Right atrium auricular region (tissue), 2 donors: ENCODE results near the gene FARP1. TPM values are rescaled to one million over a fixed set of nuclear protein-coding genes. Genes with fewer than 3 reads are reported as not detected.

Source experiments
- DNase-seq: peaks from one replicate; pipeline ENCODE4 v3.0.0-alpha.2; 2019; ENCODE audit warnings: low spot score
- H3K27ac ChIP-seq, 2 donors: fragments of 200-600 bp; sonication (generic); 1 replicate in 1 of 2; 2 replicates in 1 of 2; pipeline ENCODE4 v1.5.1; 2016 to 2019
- H3K27me3 ChIP-seq, 2 donors: fragments of 200-600 bp; sonication (generic); one replicate each; pipeline versions ENCODE4 v1.5.1 to v1.6.0; 2017 to 2019
- H3K36me3 ChIP-seq: fragments of 200-600 bp; sonication (generic); one replicate; pipeline ENCODE4 v1.5.1; 2016
- H3K4me1 ChIP-seq, 2 donors: fragments of 200-600 bp; sonication (generic); one replicate each; pipeline versions ENCODE4 v1.5.1 to v1.6.0; 2017 to 2019
- H3K4me3 ChIP-seq, 2 donors: fragments of 200-600 bp; sonication (generic); 1 replicate in 1 of 2; 2 replicates in 1 of 2; pipeline ENCODE4 v1.5.1; 2017 to 2019; ENCODE audit warnings: mild to moderate bottlenecking in 1 of 2, moderate library complexity in 1 of 2
- H3K9me3 ChIP-seq, 2 donors: fragments of 200-600 bp; sonication (generic); one replicate each; pipeline ENCODE4 v1.5.1; 2019
- CTCF ChIP-seq, 2 donors: fragments of 200-600 bp; sonication (generic); IDR thresholded peaks; one replicate each; pipeline ENCODE4 v1.5.1; 2019; ENCODE audit warnings: antibody characterized with exemption in 2 of 2
- total RNA-seq, 2 donors: library from RNA; depleted of rRNA; stranded (reverse); fragments of >200 nt; gene quantifications; one replicate each; pipeline ENCODE4 v1.1.0, GENCODE V29; 2016

FARP1 gene
- total RNA-seq, 2 donors from 2014 or later, result 15.5 to 25.7 TPM

GRCh38 chr13:98220271-98220791 is 77.4 kb downstream of the FARP1 start:
- Histone ChIP-seq H3K4me3 (no peak overlapping the region), H3K36me3 (no peaks in the 10 kb centered on the region), H3K9me3 (no peaks in the 10 kb centered on the region), H3K27me3 (no peaks in the 10 kb centered on the region), H3K27ac (no peak overlapping the region), H3K4me1 (peaks cover 0 to 47% of the 10 kb centered on the region in 2 donors)
- TF ChIP-seq CTCF (IDR thresholded peaks at IDR 0.05), result no peak
- no peak for DNase-seq

- H3K36me3 ChIP-seq, result no peaks in the 10 kb centered on the region
- DNase-seq, result no peak
- no peak overlapping the region for H3K27ac ChIP-seq
- H3K4me3 ChIP-seq, result no peak overlapping the region
- no peak for TF ChIP-seq CTCF (IDR thresholded peaks at IDR 0.05)
- no peaks in the 10 kb centered on the region for H3K27me3 ChIP-seq
- no peaks in the 10 kb centered on the region for H3K9me3 ChIP-seq
- H3K4me1 ChIP-seq, result peaks cover 0 to 41% of the 10 kb centered on the region in 2 donors
These were observed 78.3 kb downstream of the FARP1 start for GRCh38 chr13:98221234-98221633.

GRCh38 chr13:98222081-98222554 is 79.2 kb downstream of the FARP1 start:
- H3K9me3 ChIP-seq, result no peaks in the 10 kb centered on the region
- peaks cover 0 to 32% of the 10 kb centered on the region in 2 donors for H3K4me1 ChIP-seq
- TF ChIP-seq CTCF (IDR thresholded peaks at IDR 0.05), result no peak

GRCh38 chr13:98222816-98223215 is 79.9 kb downstream of the FARP1 start:
- H3K36me3 ChIP-seq, result no peaks in the 10 kb centered on the region
- no peaks in the 10 kb centered on the region for H3K27me3 ChIP-seq
- no peak for TF ChIP-seq CTCF (IDR thresholded peaks at IDR 0.05)
- H3K9me3 ChIP-seq, result no peaks in the 10 kb centered on the region
- H3K4me3 ChIP-seq, result no peak overlapping the region
- DNase-seq, result no peak
- H3K4me1 ChIP-seq, result peaks cover 0 to 32% of the 10 kb centered on the region in 2 donors
- no peak overlapping the region for H3K27ac ChIP-seq

More at GRCh38 chr13:98222081-98222554, 79.2 kb downstream of the FARP1 start:
- Histone ChIP-seq H3K27me3 (no peaks in the 10 kb centered on the region), H3K27ac (no peak overlapping the region), H3K36me3 (no peaks in the 10 kb centered on the region), H3K4me3 (no peak overlapping the region)
- no peak for DNase-seq

- H3K4me1 ChIP-seq, result peaks cover 0 to 32% of the 10 kb centered on the region in 2 donors
- H3K36me3 ChIP-seq, result no peaks in the 10 kb centered on the region
- no peaks in the 10 kb centered on the region for H3K27me3 ChIP-seq
- no peak for TF ChIP-seq CTCF (IDR thresholded peaks at IDR 0.05)
- no peak overlapping the region for H3K4me3 ChIP-seq
- no peak for DNase-seq
- H3K9me3 ChIP-seq, result no peaks in the 10 kb centered on the region
- no peak overlapping the region for H3K27ac ChIP-seq
These were observed 80.8 kb downstream of the FARP1 start for GRCh38 chr13:98223741-98224140.

- TF ChIP-seq CTCF (IDR thresholded peaks at IDR 0.05), result no peak
- H3K27me3 ChIP-seq, result no peaks in the 10 kb centered on the region
- no peaks in the 10 kb centered on the region for H3K36me3 ChIP-seq
- no peaks in the 10 kb centered on the region for H3K9me3 ChIP-seq
- H3K27ac ChIP-seq, result no peak overlapping the region
- no peak overlapping the region for H3K4me3 ChIP-seq
- H3K4me1 ChIP-seq, result peaks cover 0 to 31% of the 10 kb centered on the region in 2 donors
- DNase-seq, result no peak
These were observed 81.7 kb downstream of the FARP1 start for GRCh38 chr13:98224557-98224956.
